GM12891 (cell line): Measurements from ENCODE around the gene MREG.

ENCODE experiments used
- PAX5 ChIP-seq: IDR thresholded peaks from 2 replicates; pipeline ENCODE4 v1.6.1; 2011; ENCODE audit warnings: low read length, moderate library complexity, mild to moderate bottlenecking; ENCODE audit not compliant: insufficient read depth, severe bottlenecking
- POLR2A ChIP-seq: IDR thresholded peaks from 2 replicates; pipeline ENCODE4 v1.6.1; 2011; ENCODE audit warnings: low read depth, low read length, control low read depth
- POLR2AphosphoS5 ChIP-seq: IDR thresholded peaks from 2 replicates; pipeline ENCODE4 v1.6.1; 2011; ENCODE audit warnings: low read depth, low read length, control low read depth
- POU2F2 ChIP-seq: IDR thresholded peaks from 2 replicates; pipeline ENCODE4 v1.6.1; 2011; ENCODE audit warnings: low read depth, mild to moderate bottlenecking, control low read depth, low read length, moderate library complexity
- SPI1 ChIP-seq: IDR thresholded peaks from 2 replicates; pipeline ENCODE4 v1.6.1; 2011; ENCODE audit warnings: low read depth, low read length, control low read depth
- TAF1 ChIP-seq: IDR thresholded peaks from 2 replicates; pipeline ENCODE4 v1.6.1; 2011; ENCODE audit warnings: low read depth, low read length, control low read depth

- TF ChIP-seq POLR2A (no peak), TAF1 (no peak), SPI1 (no peak), POLR2AphosphoS5 (no peak), PAX5 (no peak), POU2F2 (no peak)
Measured at GRCh38 chr2:216051350-216051749, 38.0 kb upstream of the MREG start.
